Eye (tissue), 1 donor: ENCODE measurements around the gene LDB3.
A peak's percentile ranks its signal among the peaks of the same experiment; 100 is the strongest.

Experiments
- DNase-seq: peaks from one replicate; pipeline ENCODE4 v3.0.0-alpha.2; 2015

The LDB3 gene

GRCh38 chr10:86708068-86708782 lies 39.9 kb downstream of the LDB3 start:
- DNase-seq: peak; percentile 71

- DNase-seq: peak; percentile 16
Measured at GRCh38 chr10:86708783-86709380, 40.6 kb downstream of the LDB3 start.

GRCh38 chr10:86709396-86710185 lies 41.3 kb downstream of the LDB3 start:
- DNase-seq: no peak

- peak; percentile 95 for DNase-seq
Measured at GRCh38 chr10:86710987-86711512, 42.7 kb downstream of the LDB3 start.

GRCh38 chr10:86711513-86712316 lies 43.4 kb downstream of the LDB3 start:
- DNase-seq: peak; percentile 86

GRCh38 chr10:86712317-86712707 lies 44.0 kb downstream of the LDB3 start:
- DNase-seq: no peak

- DNase-seq: no peak
Measured at GRCh38 chr10:86715156-86715795, 47.0 kb downstream of the LDB3 start.

GRCh38 chr10:86715836-86716235 lies 47.5 kb downstream of the LDB3 start:
- DNase-seq: no peak

GRCh38 chr10:86716466-86716865 lies 48.2 kb downstream of the LDB3 start:
- no peak for DNase-seq

GRCh38 chr10:86718556-86718955 lies 50.2 kb downstream of the LDB3 start:
- DNase-seq: no peak

GRCh38 chr10:86721232-86721631 lies 52.9 kb downstream of the LDB3 start:
- no peak for DNase-seq

GRCh38 chr10:86723009-86723408 lies 54.7 kb downstream of the LDB3 start:
- no peak for DNase-seq

GRCh38 chr10:86724445-86724844 lies 56.1 kb downstream of the LDB3 start:
- DNase-seq: no peak

- no peak for DNase-seq
Measured at GRCh38 chr10:86725980-86726676, 57.8 kb downstream of the LDB3 start.

GRCh38 chr10:86726677-86726999 lies 58.3 kb downstream of the LDB3 start:
- no peak for DNase-seq

- DNase-seq: no peak
Measured at GRCh38 chr10:86727470-86727869, 59.2 kb downstream of the LDB3 start.

GRCh38 chr10:86728056-86728455 lies 59.7 kb downstream of the LDB3 start:
- DNase-seq: no peak

- no peak for DNase-seq
Measured at GRCh38 chr10:86729677-86730076, 61.4 kb downstream of the LDB3 start.

GRCh38 chr10:86730227-86730626 lies 61.9 kb downstream of the LDB3 start:
- no peak for DNase-seq

- no peak for DNase-seq
Measured at GRCh38 chr10:86732771-86733170, 64.5 kb downstream of the LDB3 start.

GRCh38 chr10:86733260-86733671 lies 65.0 kb downstream of the LDB3 start:
- peak; percentile 22 for DNase-seq
